ENCODE measurements around the gene ILDR2. TPM values are rescaled to one million over a fixed set of nuclear protein-coding genes. Genes with fewer than 3 reads are reported as not detected.

ILDR2 gene
- total RNA-seq, 2 donors from 2014 or later: 1.00 to 1.4 TPM

DNA sequence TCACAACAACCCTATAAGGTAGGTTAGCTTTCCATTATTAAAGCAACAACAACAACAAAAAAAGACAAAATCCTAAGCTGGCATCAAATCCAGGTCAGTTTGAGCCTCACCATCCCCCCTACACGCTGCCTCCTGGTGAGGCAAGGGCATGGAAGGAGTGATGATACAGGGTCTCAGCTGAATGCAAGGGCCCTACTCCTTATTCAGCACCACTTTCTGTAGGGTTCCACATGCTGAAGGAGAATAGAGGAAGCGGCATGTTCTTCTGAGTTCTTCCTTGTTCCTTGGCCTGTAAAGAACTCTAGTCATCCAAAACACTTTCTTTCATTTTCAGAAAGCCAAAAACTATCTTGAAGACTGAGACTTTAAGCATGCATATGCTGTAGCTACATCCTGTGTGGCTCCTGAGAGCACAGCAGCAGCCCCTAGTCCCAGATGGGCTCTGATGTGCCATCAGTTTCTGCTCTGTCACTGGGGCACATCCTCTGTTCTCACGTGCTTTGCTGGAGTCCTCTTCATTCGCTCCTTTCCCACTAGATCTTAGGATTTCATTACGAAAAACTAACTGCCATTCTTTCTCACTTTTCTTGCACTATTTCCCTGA, 6.2 kb downstream of the ILDR2 start:
- Histone ChIP-seq H3K9ac (ENCODE audit: extremely low read depth, low read length, poor library complexity, severe bottlenecking) (no peak overlapping the region), H3K9me3 (ENCODE audit: control insufficient read depth, low read length) (no peaks in the 10 kb centered on the region), H3K4me1 (ENCODE audit: control insufficient read depth, insufficient read depth, low read length) (peaks cover 5% of the 10 kb centered on the region), H3K27me3 (ENCODE audit: control insufficient read depth, insufficient read depth, low read length, poor library complexity, severe bottlenecking) (peaks cover 21% of the 10 kb centered on the region), H3K27ac (ENCODE audit: low read depth, low read length) (no peak overlapping the region), H3K4me3 (ENCODE audit: low read length) (no peak overlapping the region), H3K36me3 (ENCODE audit: control insufficient read depth, insufficient read depth, low read length) (no peaks in the 10 kb centered on the region)
- Mint-ChIP-seq H3K27ac (no peak overlapping the region), H3K27me3 (ENCODE audit: insufficient read depth) (peaks cover 51% of the 10 kb centered on the region), H3K9me3 (no peaks in the 10 kb centered on the region), H3K36me3 (ENCODE audit: low read depth) (no peaks in the 10 kb centered on the region), H3K4me3 (no peak overlapping the region), H3K4me1 (no peaks in the 10 kb centered on the region)
- TF ChIP-seq, protein P1, sequence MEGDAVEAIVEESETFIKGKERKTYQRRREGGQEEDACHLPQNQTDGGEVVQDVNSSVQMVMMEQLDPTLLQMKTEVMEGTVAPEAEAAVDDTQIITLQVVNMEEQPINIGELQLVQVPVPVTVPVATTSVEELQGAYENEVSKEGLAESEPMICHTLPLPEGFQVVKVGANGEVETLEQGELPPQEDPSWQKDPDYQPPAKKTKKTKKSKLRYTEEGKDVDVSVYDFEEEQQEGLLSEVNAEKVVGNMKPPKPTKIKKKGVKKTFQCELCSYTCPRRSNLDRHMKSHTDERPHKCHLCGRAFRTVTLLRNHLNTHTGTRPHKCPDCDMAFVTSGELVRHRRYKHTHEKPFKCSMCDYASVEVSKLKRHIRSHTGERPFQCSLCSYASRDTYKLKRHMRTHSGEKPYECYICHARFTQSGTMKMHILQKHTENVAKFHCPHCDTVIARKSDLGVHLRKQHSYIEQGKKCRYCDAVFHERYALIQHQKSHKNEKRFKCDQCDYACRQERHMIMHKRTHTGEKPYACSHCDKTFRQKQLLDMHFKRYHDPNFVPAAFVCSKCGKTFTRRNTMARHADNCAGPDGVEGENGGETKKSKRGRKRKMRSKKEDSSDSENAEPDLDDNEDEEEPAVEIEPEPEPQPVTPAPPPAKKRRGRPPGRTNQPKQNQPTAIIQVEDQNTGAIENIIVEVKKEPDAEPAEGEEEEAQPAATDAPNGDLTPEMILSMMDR (conservative IDR thresholded peaks at IDR 0.05): no peak
- DNase-seq: no peak
- WGBS, 2 experiments (ENCODE audit: insufficient coverage in 1 of 2, insufficient read length in 1 of 2): 88 to 94% methylated on average over 5 of the region's 5 CpGs

DNA sequence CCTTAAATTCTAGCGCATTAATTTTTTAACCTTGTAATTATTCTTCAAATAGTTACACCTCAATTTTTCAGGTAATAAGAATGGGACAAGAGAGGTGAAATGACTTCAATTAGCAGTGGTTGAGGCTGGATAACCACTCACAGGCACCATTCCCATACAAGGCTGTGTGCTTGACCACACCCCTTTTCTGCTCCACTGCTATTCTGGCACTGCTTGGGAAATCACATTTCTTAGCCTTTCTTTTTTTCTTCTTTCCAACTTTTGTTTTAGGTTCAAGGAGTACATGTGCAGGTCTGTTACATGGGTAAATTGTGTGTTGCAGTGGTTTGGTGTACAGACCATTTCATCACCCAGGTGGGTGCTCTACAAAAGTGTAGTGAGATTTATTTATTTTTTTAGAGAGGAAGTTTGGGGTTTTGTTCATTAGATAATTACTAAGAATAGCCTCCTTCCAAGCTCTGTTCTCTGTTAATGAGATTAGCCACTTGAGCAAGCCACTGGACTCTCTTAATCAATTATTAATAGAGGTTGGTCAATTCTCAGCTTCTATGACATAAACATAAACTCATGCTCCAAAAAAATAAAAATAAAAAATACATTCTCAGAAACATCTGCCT, 14.4 kb downstream of the ILDR2 start:
- WGBS, 2 experiments (ENCODE audit: insufficient coverage in 1 of 2, insufficient read length in 1 of 2): 100% methylated on average over 1 of the region's 1 CpG; no CpG with 5 or more reads in 1 of the 2 experiments
- H3K4me1 ChIP-seq (ENCODE audit: control insufficient read depth, insufficient read depth, low read length): no peaks in the 10 kb centered on the region

DNA sequence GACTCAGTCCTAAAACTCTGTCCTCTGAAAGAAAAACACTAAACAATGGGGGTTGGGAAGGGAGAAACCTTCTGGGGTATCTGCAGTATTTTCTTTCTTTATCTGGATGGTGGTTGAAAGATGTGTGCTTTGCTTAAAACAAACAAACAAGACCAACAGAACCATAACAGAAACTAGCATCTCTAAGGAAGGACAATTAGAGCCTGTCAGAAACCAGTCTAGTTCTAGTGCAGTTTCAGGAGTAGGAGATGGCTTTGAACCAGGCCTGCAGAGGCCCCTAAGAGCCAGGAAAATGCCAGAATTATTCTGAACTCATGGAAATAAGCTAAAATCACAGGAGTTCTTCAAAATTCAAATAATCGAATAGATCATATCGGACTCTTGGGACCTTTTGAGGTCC, 18.5 kb downstream of the ILDR2 start:
- H3K27ac Mint-ChIP-seq: no peak overlapping the region
- Histone ChIP-seq H3K27ac (ENCODE audit: low read depth, low read length) (no peak overlapping the region), H3K9me3 (ENCODE audit: control insufficient read depth, low read length) (no peaks in the 10 kb centered on the region), H3K36me3 (ENCODE audit: control insufficient read depth, insufficient read depth, low read length) (no peaks in the 10 kb centered on the region), H3K27me3 (ENCODE audit: control insufficient read depth, insufficient read depth, low read length, poor library complexity, severe bottlenecking) (no peaks in the 10 kb centered on the region), H3K4me1 (ENCODE audit: control insufficient read depth, insufficient read depth, low read length) (no peaks in the 10 kb centered on the region), H3K9ac (ENCODE audit: extremely low read depth, low read length, poor library complexity, severe bottlenecking) (no peak overlapping the region), H3K4me3 (ENCODE audit: low read length) (no peak overlapping the region)
- 94 to 98% methylated on average over 2 of the region's 2 CpGs for WGBS, 2 experiments (ENCODE audit: insufficient coverage in 1 of 2, insufficient read length in 1 of 2)
- no peak for DNase-seq
- no peak overlapping the region for H3K4me3 Mint-ChIP-seq
- no peaks in the 10 kb centered on the region for H3K9me3 Mint-ChIP-seq
- H3K36me3 Mint-ChIP-seq (ENCODE audit: low read depth): no peaks in the 10 kb centered on the region
- peaks cover 14% of the 10 kb centered on the region for H3K27me3 Mint-ChIP-seq (ENCODE audit: insufficient read depth)
- TF ChIP-seq, protein P1 (conservative IDR thresholded peaks at IDR 0.05): no peak
- H3K4me1 Mint-ChIP-seq: peaks cover 10% of the 10 kb centered on the region

More for the DNA sequence above, 14.4 kb downstream of the ILDR2 start:
- Mint-ChIP-seq H3K36me3 (ENCODE audit: low read depth) (no peaks in the 10 kb centered on the region), H3K4me1 (peaks cover 10% of the 10 kb centered on the region), H3K27ac (no peak overlapping the region), H3K9me3 (no peaks in the 10 kb centered on the region), H3K27me3 (ENCODE audit: insufficient read depth) (peaks cover 10% of the 10 kb centered on the region), H3K4me3 (no peak overlapping the region)
- Histone ChIP-seq H3K9ac (ENCODE audit: extremely low read depth, low read length, poor library complexity, severe bottlenecking) (no peak overlapping the region), H3K27me3 (ENCODE audit: control insufficient read depth, insufficient read depth, low read length, poor library complexity, severe bottlenecking) (no peaks in the 10 kb centered on the region), H3K36me3 (ENCODE audit: control insufficient read depth, insufficient read depth, low read length) (no peaks in the 10 kb centered on the region), H3K27ac (ENCODE audit: low read depth, low read length) (no peak overlapping the region), H3K4me3 (ENCODE audit: low read length) (no peak overlapping the region), H3K9me3 (ENCODE audit: control insufficient read depth, low read length) (no peaks in the 10 kb centered on the region)
- TF ChIP-seq, protein P1 (conservative IDR thresholded peaks at IDR 0.05): no peak
- no peak for DNase-seq
